ENCODE measurements around the gene LRP5. TPM values are rescaled to one million over a fixed set of nuclear protein-coding genes. Genes with fewer than 3 reads are reported as not detected.
A peak's percentile ranks its signal among the peaks of the same experiment; 100 is the strongest.

The LRP5 gene
- total RNA-seq, 1 experiment from 2014 or later: 67.0 TPM

DNA sequence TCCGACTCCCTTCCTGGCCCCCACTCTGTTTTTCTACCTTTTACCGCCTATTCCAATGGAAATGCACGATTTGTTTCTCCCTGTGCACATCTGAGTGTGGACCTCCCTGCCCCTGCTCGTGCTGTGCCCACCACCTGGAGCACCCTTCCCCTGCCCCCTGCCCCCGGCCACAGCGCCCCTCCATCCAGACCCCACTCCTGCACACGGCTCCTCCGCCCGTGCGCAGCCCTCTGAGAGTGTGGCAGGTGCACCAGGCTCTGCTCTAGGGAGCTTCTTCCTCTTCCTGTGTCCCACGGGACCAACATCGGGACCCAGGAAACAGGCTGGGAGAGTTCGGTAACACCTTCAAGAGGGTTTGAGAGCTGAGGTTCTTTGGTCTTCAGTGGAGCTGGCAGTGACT lies 62.9 kb downstream of the LRP5 start:
- Histone ChIP-seq H3K36me3 (ENCODE audit: insufficient read depth, low read length, poor library complexity, severe bottlenecking) (peaks cover 8% of the 10 kb centered on the region), H3K9me3 (ENCODE audit: low read depth, low read length, poor library complexity, severe bottlenecking) (no peaks in the 10 kb centered on the region), H3K27me3 (replicated peaks; ENCODE audit: insufficient read depth, low read depth, low read length, poor library complexity) (no peaks in the 10 kb centered on the region), H3K4me1 (ENCODE audit: insufficient read depth, low read length, poor library complexity, severe bottlenecking) (peaks cover 33% of the 10 kb centered on the region), H3K4me3 (ENCODE audit: low read depth, low read length, poor library complexity, severe bottlenecking) (no peak overlapping the region), H3K27ac (ENCODE audit: low read depth, low read length, poor library complexity, severe bottlenecking) (peak overlapping the region; percentile 88)
- intact Hi-C loops (cut with micrococcal nuclease; ENCODE audit: unreplicated experiment): no loop called here
- DNase-seq (ENCODE audit: low spot score): no peak
- POLR2A ChIA-PET (ENCODE audit: low non-redundant PET): no interaction called here
- CTCF ChIA-PET: no interaction called here
- no TSS peak for BruUV-seq (replicated peaks)
- TF ChIP-seq, protein P1, sequence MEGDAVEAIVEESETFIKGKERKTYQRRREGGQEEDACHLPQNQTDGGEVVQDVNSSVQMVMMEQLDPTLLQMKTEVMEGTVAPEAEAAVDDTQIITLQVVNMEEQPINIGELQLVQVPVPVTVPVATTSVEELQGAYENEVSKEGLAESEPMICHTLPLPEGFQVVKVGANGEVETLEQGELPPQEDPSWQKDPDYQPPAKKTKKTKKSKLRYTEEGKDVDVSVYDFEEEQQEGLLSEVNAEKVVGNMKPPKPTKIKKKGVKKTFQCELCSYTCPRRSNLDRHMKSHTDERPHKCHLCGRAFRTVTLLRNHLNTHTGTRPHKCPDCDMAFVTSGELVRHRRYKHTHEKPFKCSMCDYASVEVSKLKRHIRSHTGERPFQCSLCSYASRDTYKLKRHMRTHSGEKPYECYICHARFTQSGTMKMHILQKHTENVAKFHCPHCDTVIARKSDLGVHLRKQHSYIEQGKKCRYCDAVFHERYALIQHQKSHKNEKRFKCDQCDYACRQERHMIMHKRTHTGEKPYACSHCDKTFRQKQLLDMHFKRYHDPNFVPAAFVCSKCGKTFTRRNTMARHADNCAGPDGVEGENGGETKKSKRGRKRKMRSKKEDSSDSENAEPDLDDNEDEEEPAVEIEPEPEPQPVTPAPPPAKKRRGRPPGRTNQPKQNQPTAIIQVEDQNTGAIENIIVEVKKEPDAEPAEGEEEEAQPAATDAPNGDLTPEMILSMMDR (conservative IDR thresholded peaks at IDR 0.05; ENCODE audit: low read depth, low read length): no peak
- no peak for TF ChIP-seq EZH2 (IDR thresholded peaks at IDR 0.05; ENCODE audit: borderline replicate concordance, low read depth, low read length, poor library complexity, severe bottlenecking)

DNA sequence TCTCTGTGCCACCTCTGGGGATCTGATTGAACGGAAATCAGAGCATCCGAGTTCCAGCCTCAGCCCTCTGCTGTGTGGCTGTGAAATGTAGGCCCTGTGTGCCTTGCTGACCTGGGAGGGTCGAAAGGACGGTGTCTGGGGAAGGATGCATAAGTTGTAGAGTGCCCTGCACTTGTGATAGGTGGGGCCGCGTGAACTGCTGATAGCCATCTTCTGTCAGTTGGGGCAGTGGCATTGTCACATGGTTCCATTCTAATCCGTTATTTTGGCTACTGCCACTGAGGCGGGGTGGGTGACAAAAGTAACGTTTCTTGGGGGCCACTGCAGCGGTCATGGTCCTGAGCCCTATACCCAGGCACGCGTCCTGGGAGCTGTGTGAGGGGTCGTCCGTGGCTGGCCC lies 63.4 kb downstream of the LRP5 start:
- CTCF ChIA-PET: no interaction called here
- TF ChIP-seq EZH2 (IDR thresholded peaks at IDR 0.05; ENCODE audit: borderline replicate concordance, low read depth, low read length, poor library complexity, severe bottlenecking): no peak
- TF ChIP-seq, protein P1 (conservative IDR thresholded peaks at IDR 0.05; ENCODE audit: low read depth, low read length): no peak
- H3K27ac ChIP-seq (ENCODE audit: low read depth, low read length, poor library complexity, severe bottlenecking): peak overlapping the region; percentile 88
- BruUV-seq (replicated peaks): no TSS peak
- no peaks in the 10 kb centered on the region for H3K9me3 ChIP-seq (ENCODE audit: low read depth, low read length, poor library complexity, severe bottlenecking)
- DNase-seq (ENCODE audit: low spot score): no peak
- peaks cover 32% of the 10 kb centered on the region for H3K4me1 ChIP-seq (ENCODE audit: insufficient read depth, low read length, poor library complexity, severe bottlenecking)
- H3K4me3 ChIP-seq (ENCODE audit: low read depth, low read length, poor library complexity, severe bottlenecking): no peak overlapping the region
- H3K36me3 ChIP-seq (ENCODE audit: insufficient read depth, low read length, poor library complexity, severe bottlenecking): peaks cover 8% of the 10 kb centered on the region
- intact Hi-C loops (cut with micrococcal nuclease; ENCODE audit: unreplicated experiment): no loop called here
- POLR2A ChIA-PET (ENCODE audit: low non-redundant PET): no interaction called here
- no peaks in the 10 kb centered on the region for H3K27me3 ChIP-seq (replicated peaks; ENCODE audit: insufficient read depth, low read depth, low read length, poor library complexity)

DNA sequence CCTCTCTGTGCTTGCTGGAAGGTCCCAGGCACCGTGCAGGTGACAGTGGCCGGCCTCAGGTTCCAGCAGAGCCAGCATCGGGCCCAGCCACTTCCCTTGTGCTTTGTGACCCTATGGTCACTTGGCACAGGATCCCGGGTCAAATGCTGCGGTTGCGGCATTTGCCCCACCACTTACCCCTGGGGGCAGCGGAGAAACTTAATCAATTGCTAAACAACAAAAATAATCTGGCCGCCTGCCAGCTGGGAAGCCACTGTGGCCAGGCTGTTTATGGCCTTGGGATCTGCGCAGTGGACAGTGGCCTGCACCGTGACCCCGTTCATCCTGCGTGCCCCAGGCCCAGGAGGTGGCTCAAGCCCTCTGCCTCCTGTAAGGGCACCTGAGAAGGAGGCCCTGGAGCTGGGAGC lies 65.0 kb downstream of the LRP5 start:
- DNase-seq (ENCODE audit: low spot score): no peak
- ChIA-PET POLR2A (ENCODE audit: low non-redundant PET) (no interaction called here), CTCF (no interaction called here)
- intact Hi-C loops (cut with micrococcal nuclease; ENCODE audit: unreplicated experiment): no loop called here
- Histone ChIP-seq H3K27ac (ENCODE audit: low read depth, low read length, poor library complexity, severe bottlenecking) (no peak overlapping the region), H3K4me1 (ENCODE audit: insufficient read depth, low read length, poor library complexity, severe bottlenecking) (peaks cover 32% of the 10 kb centered on the region), H3K4me3 (ENCODE audit: low read depth, low read length, poor library complexity, severe bottlenecking) (no peak overlapping the region), H3K36me3 (ENCODE audit: insufficient read depth, low read length, poor library complexity, severe bottlenecking) (peaks cover 4% of the 10 kb centered on the region), H3K9me3 (ENCODE audit: low read depth, low read length, poor library complexity, severe bottlenecking) (no peaks in the 10 kb centered on the region), H3K27me3 (replicated peaks; ENCODE audit: insufficient read depth, low read depth, low read length, poor library complexity) (no peaks in the 10 kb centered on the region)
- no TSS peak for BruUV-seq (replicated peaks)
- no peak for TF ChIP-seq EZH2 (IDR thresholded peaks at IDR 0.05; ENCODE audit: borderline replicate concordance, low read depth, low read length, poor library complexity, severe bottlenecking)
- TF ChIP-seq, protein P1 (conservative IDR thresholded peaks at IDR 0.05; ENCODE audit: low read depth, low read length): no peak
